Neural progenitor cell (in vitro differentiated cells): Measurements from ENCODE around the gene EXOC4. TPM values are rescaled to one million over a fixed set of nuclear protein-coding genes. Genes with fewer than 3 reads are reported as not detected.

Source experiments
- DNase-seq: peaks from one replicate; pipeline ENCODE4 v3.0.0-alpha.2; 2016; ENCODE audit warnings: low spot score
- H2AFZ ChIP-seq: fragments of 200-600 bp; sonication (generic); replicated peaks from 2 replicates; pipeline ENCODE4 v1.6.1; 2016; ENCODE audit warnings: antibody characterized with exemption
- H3F3A ChIP-seq: fragments of 200-600 bp; sonication (generic); 2 replicates; pipeline ENCODE4 v1.6.1; 2016; ENCODE audit warnings: antibody characterized with exemption, low read depth
- H3K27ac ChIP-seq: fragments of 200-600 bp; sonication (generic); 2 replicates; pipeline ENCODE4 v1.5.1; 2016; ENCODE audit warnings: mild to moderate bottlenecking
- H3K27me3 ChIP-seq: fragments of 200-600 bp; sonication (generic); 2 replicates; pipeline ENCODE4 v1.6.1; 2016; ENCODE audit warnings: mild to moderate bottlenecking, moderate library complexity
- H3K36me3 ChIP-seq: fragments of 200-600 bp; sonication (generic); 2 replicates; pipeline ENCODE4 v1.5.1; 2016
- H3K4me1 ChIP-seq: fragments of 200-600 bp; sonication (generic); 2 replicates; pipeline ENCODE4 v1.6.1; 2016; ENCODE audit warnings: mixed run types
- H3K4me2 ChIP-seq: fragments of 200-600 bp; sonication (generic); 2 replicates; pipeline ENCODE4 v1.6.1; 2016
- H3K4me3 ChIP-seq: fragments of 200-600 bp; sonication (generic); 2 replicates; pipeline ENCODE4 v1.5.1; 2016
- H3K79me2 ChIP-seq: fragments of 200-600 bp; sonication (generic); 2 replicates; pipeline ENCODE4 v1.6.1; 2016; ENCODE audit warnings: low read depth
- H3K9ac ChIP-seq: fragments of 200-600 bp; sonication (generic); 2 replicates; pipeline ENCODE4 v1.6.1; 2016
- H3K9me3 ChIP-seq: fragments of 200-600 bp; sonication (generic); 2 replicates; pipeline ENCODE4 v1.5.1; 2016; ENCODE audit warnings: low read depth
- H4K20me1 ChIP-seq: fragments of 200-600 bp; sonication (generic); 2 replicates; pipeline ENCODE4 v1.6.1; 2016; ENCODE audit warnings: low read depth
- H3K27ac Mint-ChIP-seq: 3 replicates; pipeline ENCODE4 v1.8.0; 2021; ENCODE audit warnings: mixed read lengths
- H3K27me3 Mint-ChIP-seq: 2 replicates; pipeline ENCODE4 v1.8.0; 2022; ENCODE audit warnings: low read depth, mild to moderate bottlenecking, inconsistent platforms, moderate library complexity, mixed read lengths; ENCODE audit not compliant: insufficient read depth
- H3K36me3 Mint-ChIP-seq: 3 replicates; pipeline ENCODE4 v1.8.0; 2021; ENCODE audit warnings: mixed read lengths
- H3K4me1 Mint-ChIP-seq: 3 replicates; pipeline ENCODE4 v1.8.0; 2021; ENCODE audit warnings: mixed read lengths
- H3K4me3 Mint-ChIP-seq: 3 replicates; pipeline ENCODE4 v1.8.0; 2021; ENCODE audit warnings: mild to moderate bottlenecking, moderate library complexity, mixed read lengths
- H3K9me3 Mint-ChIP-seq: 3 replicates; pipeline ENCODE4 v1.8.0; 2020; ENCODE audit warnings: mixed read lengths
- EZH2 ChIP-seq: fragments of 200-600 bp; sonication (generic); IDR thresholded peaks from 2 replicates; pipeline ENCODE4 v1.6.1; 2017; ENCODE audit warnings: antibody characterized with exemption, mild to moderate bottlenecking, moderate library complexity
- EZH2phosphoT487 ChIP-seq: fragments of 200-600 bp; sonication (generic); IDR thresholded peaks from 2 replicates; pipeline ENCODE4 v1.6.1; 2017; ENCODE audit warnings: antibody characterized with exemption
- total RNA-seq: library from RNA; depleted of rRNA; stranded (reverse); fragments of >200 nt; gene quantifications from 2 replicates; pipeline ENCODE4 v1.2.3, GENCODE V29; 2015; ENCODE audit warnings: low replicate concordance
- TF ChIP-seq, protein P1 (sequence below): fragments of 200-600 bp; sonication (generic); IDR thresholded peaks from 2 replicates; pipeline ENCODE4 v1.5.1; 2017; ENCODE audit warnings: antibody characterized with exemption, mild to moderate bottlenecking

Gene EXOC4
- total RNA-seq, 1 donor from 2014 or later = 129 TPM

DNA sequence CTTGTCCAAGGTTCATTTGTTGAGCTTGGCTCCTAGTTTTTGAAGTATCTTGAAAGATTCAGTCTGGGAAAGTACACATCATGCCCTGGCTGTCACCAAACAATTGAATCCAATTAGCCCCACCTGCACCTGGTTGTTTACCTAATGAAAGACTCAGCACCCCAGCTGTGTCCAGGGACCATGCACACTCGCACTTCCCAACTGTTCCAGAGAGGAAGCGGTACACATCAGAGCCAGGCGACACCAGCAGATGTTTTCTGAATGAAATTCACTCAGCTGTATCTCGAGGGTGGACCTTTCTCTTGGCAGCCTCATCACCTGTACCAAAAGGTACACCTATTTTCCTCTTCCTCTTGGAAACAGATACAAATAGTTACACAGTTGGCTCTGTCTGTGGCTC is 657.9 kb downstream of the EXOC4 start:
- no peak overlapping the region for H3K4me2 ChIP-seq
- H3K27me3 Mint-ChIP-seq = no peaks in the 10 kb centered on the region

DNA sequence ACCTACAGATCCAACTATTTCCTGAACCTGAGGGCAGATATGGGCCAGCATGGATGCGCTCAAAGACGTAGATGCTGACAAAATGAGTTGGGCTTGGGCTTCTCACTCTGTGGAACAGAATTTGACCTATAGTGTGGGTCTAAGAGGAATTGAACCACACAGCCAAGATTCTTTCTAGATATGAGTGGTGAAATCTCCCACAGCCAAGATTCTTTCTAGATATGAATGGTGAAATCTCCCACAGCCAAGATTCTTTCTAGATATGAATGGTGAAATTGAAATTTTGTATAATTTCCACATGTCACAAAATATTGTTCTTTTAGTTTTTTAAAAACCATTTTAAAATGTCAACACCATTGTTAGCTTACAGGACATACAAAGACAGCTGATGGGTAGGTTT is 658.8 kb downstream of the EXOC4 start:
- Mint-ChIP-seq H3K27ac (no peak overlapping the region), H3K4me1 (no peaks in the 10 kb centered on the region), H3K36me3 (no peaks in the 10 kb centered on the region), H3K27me3 (no peaks in the 10 kb centered on the region), H3K4me3 (no peak overlapping the region), H3K9me3 (no peaks in the 10 kb centered on the region)
- H3K4me1 ChIP-seq = peaks cover 5% of the 10 kb centered on the region
- H3K4me2 ChIP-seq = no peak overlapping the region
- DNase-seq = no peak
- no peak overlapping the region for H3K9ac ChIP-seq
- no peak overlapping the region for H3K27ac ChIP-seq
- no peak overlapping the region for H3K4me3 ChIP-seq
- no peaks in the 10 kb centered on the region for H3F3A ChIP-seq
- H3K36me3 ChIP-seq = no peaks in the 10 kb centered on the region
- H3K9me3 ChIP-seq = no peaks in the 10 kb centered on the region
- no peak overlapping the region for H2AFZ ChIP-seq
- TF ChIP-seq EZH2phosphoT487 (no peak), EZH2 (no peak)
- TF ChIP-seq, protein P1, sequence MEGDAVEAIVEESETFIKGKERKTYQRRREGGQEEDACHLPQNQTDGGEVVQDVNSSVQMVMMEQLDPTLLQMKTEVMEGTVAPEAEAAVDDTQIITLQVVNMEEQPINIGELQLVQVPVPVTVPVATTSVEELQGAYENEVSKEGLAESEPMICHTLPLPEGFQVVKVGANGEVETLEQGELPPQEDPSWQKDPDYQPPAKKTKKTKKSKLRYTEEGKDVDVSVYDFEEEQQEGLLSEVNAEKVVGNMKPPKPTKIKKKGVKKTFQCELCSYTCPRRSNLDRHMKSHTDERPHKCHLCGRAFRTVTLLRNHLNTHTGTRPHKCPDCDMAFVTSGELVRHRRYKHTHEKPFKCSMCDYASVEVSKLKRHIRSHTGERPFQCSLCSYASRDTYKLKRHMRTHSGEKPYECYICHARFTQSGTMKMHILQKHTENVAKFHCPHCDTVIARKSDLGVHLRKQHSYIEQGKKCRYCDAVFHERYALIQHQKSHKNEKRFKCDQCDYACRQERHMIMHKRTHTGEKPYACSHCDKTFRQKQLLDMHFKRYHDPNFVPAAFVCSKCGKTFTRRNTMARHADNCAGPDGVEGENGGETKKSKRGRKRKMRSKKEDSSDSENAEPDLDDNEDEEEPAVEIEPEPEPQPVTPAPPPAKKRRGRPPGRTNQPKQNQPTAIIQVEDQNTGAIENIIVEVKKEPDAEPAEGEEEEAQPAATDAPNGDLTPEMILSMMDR = no peak
- no peaks in the 10 kb centered on the region for H4K20me1 ChIP-seq
- no peaks in the 10 kb centered on the region for H3K27me3 ChIP-seq
- H3K79me2 ChIP-seq = no peaks in the 10 kb centered on the region

More for the DNA sequence above, 657.9 kb downstream of the EXOC4 start:
- no peak overlapping the region for H2AFZ ChIP-seq
- no peak overlapping the region for H3K27ac Mint-ChIP-seq
- no peaks in the 10 kb centered on the region for H3K36me3 ChIP-seq
- no peaks in the 10 kb centered on the region for H3K9me3 Mint-ChIP-seq
- H3K27me3 ChIP-seq = no peaks in the 10 kb centered on the region
- no peaks in the 10 kb centered on the region for H3K79me2 ChIP-seq
- no peak overlapping the region for H3K4me3 Mint-ChIP-seq
- DNase-seq = no peak
- H3K9me3 ChIP-seq = no peaks in the 10 kb centered on the region
- no peak overlapping the region for H3K9ac ChIP-seq
- H3K27ac ChIP-seq = no peak overlapping the region
- no peaks in the 10 kb centered on the region for H3K36me3 Mint-ChIP-seq
- H3K4me3 ChIP-seq = no peak overlapping the region
- no peaks in the 10 kb centered on the region for H3K4me1 Mint-ChIP-seq
- no peaks in the 10 kb centered on the region for H4K20me1 ChIP-seq
- TF ChIP-seq, protein P1 = no peak
- no peak for TF ChIP-seq EZH2phosphoT487
- TF ChIP-seq EZH2 = no peak
- H3K4me1 ChIP-seq = peaks cover 5% of the 10 kb centered on the region
- no peaks in the 10 kb centered on the region for H3F3A ChIP-seq

DNA sequence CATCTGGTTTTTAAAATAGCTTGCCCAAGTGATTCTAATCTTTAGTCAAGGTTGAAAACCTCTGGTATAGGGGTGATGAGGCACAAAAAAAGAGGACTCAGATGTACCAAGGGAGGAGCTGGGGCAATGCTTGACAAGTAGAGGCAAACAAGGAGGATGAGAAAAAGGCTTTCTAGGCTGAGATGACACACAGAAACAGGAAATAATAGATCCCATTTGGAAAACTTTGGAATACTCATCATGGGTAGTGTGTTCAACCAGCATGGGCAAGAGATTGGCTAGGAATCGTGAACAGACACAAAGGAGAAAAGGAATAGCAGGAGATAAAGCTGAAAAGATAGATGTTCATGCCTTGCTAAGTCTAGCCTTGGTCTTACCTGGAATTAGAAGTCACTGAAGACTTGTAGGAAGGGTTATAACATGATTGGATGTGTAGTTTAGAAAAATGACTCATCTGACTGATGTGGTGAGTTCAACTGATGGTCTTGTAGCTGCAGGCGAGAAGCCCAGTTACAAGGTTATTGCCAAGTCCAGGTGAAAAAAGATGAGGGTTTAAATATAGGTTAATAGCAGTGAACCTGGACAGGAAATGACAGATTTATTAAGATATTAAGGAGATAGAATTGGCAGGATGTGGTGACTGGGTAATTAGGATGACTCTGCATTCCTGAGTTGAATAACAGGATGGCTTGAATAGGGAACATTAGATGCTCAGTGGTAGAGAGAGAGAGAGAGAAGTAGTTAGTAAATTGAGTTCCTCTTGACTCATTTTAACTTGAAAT is 660.2 kb downstream of the EXOC4 start:
- Mint-ChIP-seq H3K36me3 (no peaks in the 10 kb centered on the region), H3K27ac (no peak overlapping the region), H3K9me3 (no peaks in the 10 kb centered on the region), H3K4me1 (no peaks in the 10 kb centered on the region), H3K27me3 (no peaks in the 10 kb centered on the region), H3K4me3 (no peak overlapping the region)
- no peaks in the 10 kb centered on the region for H3K36me3 ChIP-seq
- no peak for DNase-seq
- H3K4me2 ChIP-seq = no peak overlapping the region
- H3K9ac ChIP-seq = no peak overlapping the region
- H4K20me1 ChIP-seq = no peaks in the 10 kb centered on the region
- H3K4me1 ChIP-seq = peaks cover 5% of the 10 kb centered on the region
- TF ChIP-seq EZH2 (no peak), EZH2phosphoT487 (no peak)
- TF ChIP-seq, protein P1 = no peak
- no peak overlapping the region for H3K4me3 ChIP-seq
- H3K9me3 ChIP-seq = no peaks in the 10 kb centered on the region
- H3K27me3 ChIP-seq = no peaks in the 10 kb centered on the region
- no peak overlapping the region for H3K27ac ChIP-seq
- H3K79me2 ChIP-seq = no peaks in the 10 kb centered on the region
- no peaks in the 10 kb centered on the region for H3F3A ChIP-seq
- H2AFZ ChIP-seq = no peak overlapping the region
